Measurements from ENCODE around the gene PANX2.
"Not testable (repeated sequence)": the region's sequence is repeated elsewhere in the genome, so short reads cannot be mapped to it uniquely, and the experiment has no call there.

The PANX2 gene

GRCh38 chr22:50170453-50171318 lies at the start of gene PANX2:
PANX2 (plus strand) TSS chr22:50170731; CDS start chr22:50170731, 0 bp downstream.
- no peak for DNase-seq

GRCh38 chr22:50121202-50121740 lies 49.3 kb upstream of the PANX2 start:
- no peak for DNase-seq

- DNase-seq = no peak
These were observed 47.4 kb upstream of the PANX2 start for GRCh38 chr22:50123119-50123518.

- no peak for DNase-seq
These were observed 45.5 kb upstream of the PANX2 start for GRCh38 chr22:50125029-50125428.

GRCh38 chr22:50129121-50129736 lies 41.3 kb upstream of the PANX2 start:
- no peak for DNase-seq

GRCh38 chr22:50131894-50132293 lies 38.6 kb upstream of the PANX2 start:
- no peak for DNase-seq

GRCh38 chr22:50134481-50134880 lies 36.0 kb upstream of the PANX2 start:
- no peak for DNase-seq

- DNase-seq = peak; percentile 1
These were observed 33.9 kb upstream of the PANX2 start for GRCh38 chr22:50136581-50137015.

GRCh38 chr22:50137277-50137676 lies 33.3 kb upstream of the PANX2 start:
- not testable (repeated sequence) for DNase-seq

GRCh38 chr22:50138041-50138440 lies 32.5 kb upstream of the PANX2 start:
- DNase-seq = no peak

- DNase-seq = no peak
These were observed 31.5 kb upstream of the PANX2 start for GRCh38 chr22:50138988-50139387.

GRCh38 chr22:50139843-50140415 lies 30.6 kb upstream of the PANX2 start:
- DNase-seq = peak; percentile 22

- no peak for DNase-seq
These were observed 29.9 kb upstream of the PANX2 start for GRCh38 chr22:50140615-50141014.

GRCh38 chr22:50141462-50141861 lies 29.1 kb upstream of the PANX2 start:
- no peak for DNase-seq

- DNase-seq = peak; percentile 2
These were observed 28.6 kb upstream of the PANX2 start for GRCh38 chr22:50141891-50142363.

GRCh38 chr22:50143096-50143495 lies 27.4 kb upstream of the PANX2 start:
- DNase-seq = no peak

- DNase-seq = no peak
These were observed 26.4 kb upstream of the PANX2 start for GRCh38 chr22:50144005-50144614.

- DNase-seq = no peak
These were observed 24.7 kb upstream of the PANX2 start for GRCh38 chr22:50145721-50146438.

- peak; percentile 5 for DNase-seq
These were observed 23.9 kb upstream of the PANX2 start for GRCh38 chr22:50146439-50147238.

GRCh38 chr22:50147258-50148165 lies 23.0 kb upstream of the PANX2 start:
- not testable (repeated sequence) for DNase-seq
